ENCODE results near the gene LY6G5B.

Gene LY6G5B, protein sequence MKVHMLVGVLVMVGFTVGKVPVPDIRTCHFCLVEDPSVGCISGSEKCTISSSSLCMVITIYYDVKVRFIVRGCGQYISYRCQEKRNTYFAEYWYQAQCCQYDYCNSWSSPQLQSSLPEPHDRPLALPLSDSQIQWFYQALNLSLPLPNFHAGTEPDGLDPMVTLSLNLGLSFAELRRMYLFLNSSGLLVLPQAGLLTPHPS

GRCh38 chr6:31669676-31670075 lies at the start of gene LY6G5B:
Gene LY6G5B, plus strand, starts transcription at chr6:31669976. Its CDS starts 975 bp downstream, at chr6:31670951.
- no peak for DNase-seq

- DNase-seq = peak; percentile 89
Observed at GRCh38 chr6:31620586-31621319, 49.0 kb upstream of the LY6G5B start, which contains the start of gene PRRC2A. Gene PRRC2A, plus strand, starts transcription at chr6:31620715. Its CDS starts 2,075 bp downstream, at chr6:31622790.

GRCh38 chr6:31621320-31621939 lies 48.3 kb upstream of the LY6G5B start:
- no peak for DNase-seq

DNA sequence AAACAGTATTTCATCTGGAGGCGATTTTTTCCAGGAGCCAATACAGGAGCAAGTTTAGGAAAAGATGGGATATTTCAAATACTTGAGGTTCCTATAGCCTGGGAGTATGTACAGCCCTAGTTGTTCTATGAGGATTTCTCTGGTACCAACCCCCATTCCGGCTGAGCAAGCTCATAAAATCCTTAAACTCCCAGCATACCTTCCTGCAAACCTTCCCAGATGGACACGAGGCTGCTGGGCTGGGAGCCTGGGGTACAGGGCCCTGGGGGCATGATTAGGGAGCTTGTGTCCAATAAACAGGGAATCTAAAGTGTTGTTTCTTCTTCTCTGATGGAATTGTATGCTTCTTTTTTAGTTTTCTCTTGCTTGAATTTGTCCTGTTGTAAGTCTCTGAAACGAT lies 47.8 kb upstream of the LY6G5B start:
- DNase-seq = no peak

DNA sequence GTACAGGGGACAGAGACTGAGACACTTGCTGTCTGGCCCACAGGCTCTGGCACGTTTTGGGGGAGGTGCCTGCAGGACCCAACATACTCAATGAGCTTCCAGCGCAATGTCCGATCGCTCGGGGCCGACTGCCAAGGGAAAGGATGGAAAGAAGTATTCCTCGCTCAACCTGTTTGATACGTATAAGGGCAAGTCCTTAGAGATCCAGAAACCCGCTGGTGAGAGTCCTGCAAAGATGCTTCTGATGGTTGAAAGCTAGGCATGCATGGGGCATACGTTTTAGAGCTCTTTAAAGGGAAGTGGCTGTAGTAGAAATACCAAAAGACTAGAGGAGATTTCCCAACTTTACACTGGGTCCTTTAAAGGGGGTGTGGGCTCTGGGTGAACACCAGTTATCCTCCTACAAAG lies 47.1 kb upstream of the LY6G5B start:
- DNase-seq = no peak

DNA sequence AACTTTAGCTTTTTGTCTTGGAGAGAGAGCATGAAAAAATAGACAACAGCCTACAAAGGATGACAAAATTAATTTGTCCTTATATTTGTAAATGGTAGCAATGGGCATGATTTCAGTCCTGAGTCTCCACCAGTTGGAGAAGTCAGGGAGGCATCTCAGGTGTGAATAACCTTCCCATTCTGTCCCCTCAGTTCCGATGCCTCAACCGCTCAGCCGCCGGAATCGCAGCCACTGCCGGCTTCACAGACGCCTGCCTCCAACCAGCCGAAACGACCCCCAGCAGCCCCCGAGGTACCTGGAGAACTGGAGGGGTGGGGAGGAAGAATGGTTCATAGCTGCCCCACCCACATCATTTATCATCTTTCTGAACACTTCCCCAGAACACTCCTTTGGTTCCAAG lies 45.7 kb upstream of the LY6G5B start:
- no peak for DNase-seq

DNA sequence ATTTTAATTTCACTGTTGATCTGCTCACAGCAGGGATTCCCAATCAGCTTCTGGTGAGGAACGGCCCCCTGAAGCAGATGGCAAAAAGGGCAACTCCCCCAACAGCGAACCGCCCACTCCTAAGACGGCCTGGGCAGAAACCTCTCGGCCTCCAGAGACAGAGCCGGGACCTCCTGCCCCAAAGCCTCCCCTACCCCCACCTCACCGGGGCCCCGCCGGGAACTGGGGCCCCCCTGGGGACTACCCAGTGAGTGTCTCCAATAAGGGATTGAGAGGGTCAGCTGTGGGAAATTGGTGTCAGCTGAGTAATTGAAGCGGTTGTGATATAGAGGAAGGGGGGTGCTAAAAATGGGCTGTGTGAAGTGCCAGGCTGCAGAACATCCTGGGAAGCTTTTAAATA lies 42.8 kb upstream of the LY6G5B start:
- DNase-seq = no peak

DNA sequence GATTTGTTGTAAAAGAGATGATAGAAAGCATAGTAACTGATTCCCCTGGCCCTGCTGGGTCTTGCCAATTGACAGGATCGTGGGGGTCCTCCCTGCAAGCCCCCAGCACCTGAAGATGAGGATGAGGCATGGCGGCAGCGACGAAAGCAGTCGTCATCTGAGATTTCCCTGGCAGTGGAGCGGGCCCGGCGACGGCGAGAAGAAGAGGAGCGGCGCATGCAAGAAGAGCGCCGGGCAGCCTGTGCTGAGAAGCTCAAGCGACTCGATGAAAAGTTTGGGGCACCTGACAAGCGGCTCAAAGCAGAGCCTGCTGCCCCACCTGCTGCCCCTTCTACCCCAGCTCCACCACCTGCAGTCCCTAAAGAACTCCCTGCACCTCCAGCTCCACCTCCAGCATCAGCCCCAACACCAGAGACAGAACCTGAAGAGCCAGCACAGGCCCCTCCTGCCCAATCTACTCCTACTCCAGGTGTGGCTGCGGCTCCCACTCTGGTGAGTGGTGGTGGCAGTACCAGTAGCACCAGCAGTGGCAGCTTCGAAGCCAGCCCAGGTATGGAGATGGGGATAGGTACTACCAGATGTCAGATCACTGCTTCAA lies 42.0 kb upstream of the LY6G5B start:
- DNase-seq = no peak

GRCh38 chr6:31629014-31629413 lies 40.8 kb upstream of the LY6G5B start:
- no peak for DNase-seq

- no peak for DNase-seq
Observed at GRCh38 chr6:31630177-31630934, 39.4 kb upstream of the LY6G5B start.

GRCh38 chr6:31631209-31631608 lies 38.6 kb upstream of the LY6G5B start:
- no peak for DNase-seq

DNA sequence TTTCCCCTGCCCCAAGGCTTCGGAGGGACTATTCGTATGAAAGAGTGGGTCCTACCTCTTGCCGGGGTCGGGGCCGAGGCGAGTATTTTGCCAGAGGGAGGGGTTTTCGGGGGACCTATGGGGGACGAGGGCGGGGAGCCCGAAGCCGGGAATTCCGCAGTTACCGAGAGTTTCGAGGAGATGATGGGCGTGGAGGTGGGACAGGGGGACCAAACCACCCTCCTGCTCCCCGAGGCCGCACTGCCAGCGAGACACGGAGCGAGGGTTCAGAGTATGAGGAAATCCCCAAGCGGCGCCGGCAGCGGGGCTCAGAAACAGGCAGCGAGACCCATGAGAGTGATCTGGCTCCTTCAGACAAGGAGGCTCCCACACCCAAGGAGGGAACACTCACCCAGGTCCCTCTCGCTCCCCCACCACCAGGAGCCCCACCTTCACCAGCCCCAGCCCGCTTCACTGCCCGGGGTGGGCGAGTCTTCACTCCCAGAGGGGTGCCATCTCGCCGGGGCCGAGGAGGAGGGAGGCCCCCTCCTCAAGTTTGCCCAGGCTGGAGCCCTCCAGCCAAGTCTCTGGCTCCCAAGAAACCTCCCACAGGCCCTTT lies 38.0 kb upstream of the LY6G5B start:
- DNase-seq = no peak

DNA sequence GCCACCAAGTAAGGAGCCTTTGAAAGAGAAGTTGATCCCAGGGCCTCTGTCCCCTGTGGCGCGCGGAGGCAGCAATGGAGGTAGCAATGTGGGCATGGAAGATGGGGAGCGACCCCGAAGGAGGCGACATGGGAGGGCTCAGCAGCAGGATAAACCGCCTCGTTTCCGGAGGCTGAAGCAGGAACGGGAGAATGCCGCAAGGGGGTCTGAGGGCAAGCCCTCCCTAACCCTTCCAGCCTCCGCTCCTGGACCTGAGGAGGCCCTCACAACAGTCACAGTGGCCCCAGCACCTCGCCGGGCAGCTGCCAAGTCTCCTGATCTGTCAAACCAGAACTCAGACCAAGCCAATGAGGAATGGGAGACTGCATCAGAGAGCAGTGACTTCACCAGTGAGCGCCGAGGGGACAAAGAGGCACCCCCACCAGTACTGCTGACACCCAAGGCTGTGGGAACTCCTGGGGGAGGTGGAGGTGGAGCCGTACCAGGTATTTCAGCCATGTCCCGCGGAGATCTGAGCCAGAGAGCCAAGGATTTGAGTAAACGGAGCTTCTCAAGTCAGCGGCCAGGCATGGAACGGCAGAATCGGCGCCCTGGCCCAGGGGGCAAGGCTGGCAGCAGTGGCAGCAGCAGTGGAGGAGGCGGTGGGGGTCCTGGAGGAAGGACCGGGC lies 37.4 kb upstream of the LY6G5B start:
- DNase-seq = no peak

DNA sequence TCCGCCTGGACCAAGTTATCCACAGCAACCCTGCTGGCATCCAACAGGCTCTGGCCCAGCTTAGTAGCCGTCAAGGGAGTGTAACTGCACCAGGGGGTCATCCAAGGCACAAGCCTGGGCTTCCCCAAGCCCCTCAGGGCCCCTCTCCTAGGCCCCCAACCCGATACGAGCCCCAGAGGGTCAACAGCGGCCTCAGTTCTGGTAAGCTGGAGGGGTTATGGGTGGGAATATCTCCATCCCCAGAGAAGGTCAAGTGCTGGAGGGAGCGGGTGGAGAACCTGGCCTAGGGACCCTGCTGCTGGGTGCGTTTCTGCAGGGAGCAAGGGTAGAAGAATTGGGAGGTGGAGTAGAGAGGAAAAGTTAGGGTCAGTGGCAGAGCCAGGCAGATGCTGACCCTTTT lies 36.3 kb upstream of the LY6G5B start:
- DNase-seq = no peak

GRCh38 chr6:31634131-31634530 lies 35.6 kb upstream of the LY6G5B start:
- DNase-seq = no peak

DNA sequence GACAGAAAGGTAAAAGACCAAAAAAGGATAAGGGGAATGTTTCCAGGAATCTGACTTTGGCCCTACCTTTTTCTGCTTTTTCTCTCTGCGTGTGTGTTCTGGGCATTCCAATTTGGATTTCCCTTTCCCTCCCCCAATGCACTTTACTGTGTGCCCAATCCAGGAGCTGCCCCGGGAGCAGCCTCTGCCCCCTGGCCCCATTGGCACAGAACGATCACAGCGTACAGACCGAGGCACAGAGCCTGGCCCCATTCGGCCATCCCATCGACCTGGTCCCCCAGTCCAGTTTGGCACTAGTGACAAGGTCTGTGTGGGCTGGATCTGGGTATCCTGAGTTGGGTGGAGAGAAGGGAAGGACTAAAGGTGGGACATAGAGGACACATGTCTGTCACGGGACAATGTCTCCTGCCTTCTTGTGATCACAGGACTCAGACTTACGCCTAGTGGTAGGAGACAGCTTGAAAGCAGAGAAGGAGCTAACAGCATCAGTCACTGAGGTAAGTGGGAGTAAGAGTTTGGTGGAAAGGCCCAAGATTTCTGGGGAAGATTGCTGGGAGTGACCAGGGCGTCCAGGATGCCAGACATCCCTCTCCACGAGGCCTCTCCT lies 34.7 kb upstream of the LY6G5B start:
- no peak for DNase-seq

- peak; percentile 35 for DNase-seq
Observed at GRCh38 chr6:31636698-31637596, 32.8 kb upstream of the LY6G5B start.

DNA sequence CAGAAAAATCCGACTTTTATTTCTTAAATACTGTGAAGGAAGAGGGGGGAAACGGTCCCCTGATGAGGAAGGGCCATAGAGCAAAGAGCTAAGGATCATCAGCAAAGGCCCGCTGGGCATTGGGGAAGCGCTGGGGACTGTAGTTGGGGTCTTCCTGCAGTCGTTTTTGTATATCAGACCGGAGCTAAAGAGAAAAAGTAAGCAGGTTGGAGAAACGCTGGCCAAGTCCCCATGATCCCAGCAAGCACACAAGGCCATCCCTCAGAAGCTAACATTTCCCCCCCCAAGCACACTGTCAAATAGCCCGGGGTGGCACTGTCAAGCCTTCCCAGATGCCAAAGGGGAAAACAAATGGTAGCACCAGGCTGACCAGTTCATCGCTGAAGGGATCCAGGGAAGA lies 30.7 kb upstream of the LY6G5B start:
- no peak for DNase-seq

GRCh38 chr6:31639449-31639861 lies 30.3 kb upstream of the LY6G5B start:
- DNase-seq = no peak

- DNase-seq = no peak
Observed at GRCh38 chr6:31640612-31641011, 29.2 kb upstream of the LY6G5B start.
